T47D (cell line): ENCODE measurements around the gene ING2.
"Not testable (repeated sequence)": the region's sequence is repeated elsewhere in the genome, so short reads cannot be mapped to it uniquely, and the experiment has no call there.

Experiments used
- DNase-seq, 2 experiments: peaks; one replicate each; pipeline versions ENCODE4 v3.0.0 to v3.0.0-alpha.2; 2011 to 2012; ENCODE audit warnings: low read depth in 1 of 2, low spot score in 1 of 2
- JUND ChIP-seq: IDR thresholded peaks from 2 replicates; pipeline ENCODE4 v1.6.1; 2012; ENCODE audit warnings: low read depth
- in situ Hi-C: cut with HindIII; loops from 2 replicates; pipeline ENCODE4 v1.10.0; 2016; ENCODE audit warnings: low sequenced_read_pairs, low pct_unique_long_range_greater_than_20kb

Gene ING2, protein sequence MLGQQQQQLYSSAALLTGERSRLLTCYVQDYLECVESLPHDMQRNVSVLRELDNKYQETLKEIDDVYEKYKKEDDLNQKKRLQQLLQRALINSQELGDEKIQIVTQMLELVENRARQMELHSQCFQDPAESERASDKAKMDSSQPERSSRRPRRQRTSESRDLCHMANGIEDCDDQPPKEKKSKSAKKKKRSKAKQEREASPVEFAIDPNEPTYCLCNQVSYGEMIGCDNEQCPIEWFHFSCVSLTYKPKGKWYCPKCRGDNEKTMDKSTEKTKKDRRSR

DNA sequence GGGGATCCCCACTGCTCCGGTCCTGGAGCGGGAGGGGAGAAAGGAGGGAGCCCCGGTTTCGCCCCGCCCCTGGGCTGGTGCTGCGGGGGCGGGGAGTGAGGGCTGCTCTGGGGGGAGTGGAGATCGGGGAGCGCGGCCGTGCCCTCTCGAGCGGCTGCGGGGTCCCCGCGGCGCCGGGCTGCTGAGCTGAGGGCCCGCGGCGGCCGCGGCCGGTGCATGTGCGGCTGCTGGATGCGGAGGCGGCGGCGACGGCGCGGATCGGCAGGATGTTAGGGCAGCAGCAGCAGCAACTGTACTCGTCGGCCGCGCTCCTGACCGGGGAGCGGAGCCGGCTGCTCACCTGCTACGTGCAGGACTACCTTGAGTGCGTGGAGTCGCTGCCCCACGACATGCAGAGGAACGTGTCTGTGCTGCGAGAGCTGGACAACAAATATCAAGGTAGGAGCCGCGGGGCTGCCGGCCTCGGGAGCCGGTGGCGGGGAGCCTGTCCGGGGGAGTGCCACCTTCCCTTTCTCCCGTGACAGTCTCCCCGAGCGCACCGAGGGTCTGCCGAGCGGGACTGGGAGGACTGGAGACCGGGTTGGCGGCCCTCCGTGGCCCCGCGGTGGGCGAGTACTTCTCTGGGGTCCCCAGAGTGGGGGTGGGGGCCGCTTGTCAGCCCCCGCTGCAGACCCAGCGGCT lies at the start of gene ING2:
ING2 (plus strand) TSS at position 129 of the 681 bp plus-strand sequence; CDS start at position 267, 138 bp downstream.
- DNase-seq, result peak; percentile 54 to 57
- in situ Hi-C loops, result no loop called here
- no peak for TF ChIP-seq JUND

DNA sequence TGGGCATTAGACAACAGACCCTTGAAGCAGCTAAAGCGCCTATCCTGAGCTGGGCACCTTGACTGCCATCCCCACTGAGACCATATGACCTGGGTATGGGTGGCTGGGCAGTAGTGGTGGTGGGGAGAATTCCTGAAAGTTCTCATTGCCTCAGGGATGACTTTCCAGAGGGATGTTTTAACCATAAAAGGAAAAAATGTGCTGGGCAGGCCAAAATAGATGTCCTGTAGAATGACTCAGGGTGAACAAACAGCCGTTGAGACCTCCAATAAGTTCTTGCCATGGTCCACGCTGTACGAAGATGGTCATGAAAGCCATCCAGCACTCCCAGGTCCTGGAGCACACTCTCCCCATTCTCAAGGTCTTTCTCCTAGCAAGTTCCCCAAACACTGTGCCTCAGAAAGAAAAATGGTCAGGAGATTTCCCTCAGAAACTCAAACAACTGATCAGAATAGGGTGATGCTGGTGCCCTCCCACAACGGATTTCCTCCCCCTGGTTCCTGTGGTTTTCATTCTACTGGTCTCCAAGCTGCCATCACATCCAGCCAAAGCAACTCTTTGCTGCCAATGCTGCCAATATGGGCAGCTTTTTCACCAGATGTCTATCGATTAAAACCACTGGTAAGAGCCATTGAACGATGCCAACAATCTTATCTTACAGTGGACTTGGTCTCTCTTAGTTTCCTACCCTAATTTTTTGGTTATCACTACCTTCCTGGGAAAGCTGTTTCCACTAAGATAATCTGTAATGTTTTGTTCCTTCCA lies 49.2 kb upstream of the ING2 start:
- in situ Hi-C loops, result no loop called here
- TF ChIP-seq JUND, result no peak
- no peak for DNase-seq

DNA sequence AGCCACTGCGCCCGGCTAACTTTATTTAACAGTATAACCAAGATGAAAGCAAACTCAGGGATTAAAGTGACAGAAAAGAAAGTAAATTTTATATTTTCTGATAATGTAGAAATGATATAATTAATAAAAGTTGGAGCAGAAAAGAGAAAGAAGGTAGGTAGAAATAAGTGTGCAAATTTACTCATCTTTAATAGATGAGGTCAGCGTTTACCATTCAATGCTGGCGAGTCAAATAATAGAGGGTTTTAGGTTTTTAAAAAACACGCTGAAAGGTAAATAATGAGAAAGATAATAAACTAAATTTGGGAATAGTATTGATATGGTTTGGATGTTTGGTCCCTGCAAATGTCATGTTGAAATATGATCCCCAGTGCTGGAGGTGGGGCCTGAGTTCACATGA lies 46.9 kb upstream of the ING2 start:
- no peak for TF ChIP-seq JUND
- DNase-seq, result no peak
- in situ Hi-C loops, result no loop called here

DNA sequence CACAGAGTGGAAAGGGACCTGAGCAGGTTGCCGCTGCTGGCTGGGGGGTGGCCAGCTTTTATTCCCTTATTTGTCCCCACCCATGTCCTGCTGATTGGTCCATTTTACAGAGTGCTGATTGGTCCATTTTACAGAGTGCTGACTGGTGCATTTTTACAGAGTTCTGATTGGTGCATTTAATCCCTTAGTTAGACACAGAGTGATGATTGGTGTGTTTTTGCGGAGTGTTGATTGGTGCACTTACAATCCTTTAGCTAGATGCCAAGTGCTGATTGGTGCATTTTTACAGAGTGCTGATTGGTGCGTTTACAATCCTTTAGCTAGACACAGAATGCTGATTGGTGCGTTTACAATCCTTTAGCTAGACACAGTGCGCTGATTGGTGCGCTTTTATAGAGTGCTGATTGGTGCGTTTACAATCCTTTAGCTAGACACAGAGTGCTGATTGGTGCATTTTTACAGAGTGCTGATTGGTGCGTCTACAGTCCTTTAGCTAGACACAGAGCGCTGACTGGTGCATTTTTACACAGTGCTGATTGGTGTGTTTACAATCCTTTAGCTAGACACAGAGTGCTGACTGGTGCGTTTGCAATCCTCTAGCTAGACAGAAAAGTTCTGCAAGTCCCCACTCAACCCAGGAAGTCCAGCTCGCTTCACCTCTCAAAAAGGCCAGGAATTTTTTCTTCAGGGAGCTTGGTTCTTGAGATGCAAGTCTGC lies 40.8 kb upstream of the ING2 start:
- in situ Hi-C loops, DNase-seq: not testable (repeated sequence)

DNA sequence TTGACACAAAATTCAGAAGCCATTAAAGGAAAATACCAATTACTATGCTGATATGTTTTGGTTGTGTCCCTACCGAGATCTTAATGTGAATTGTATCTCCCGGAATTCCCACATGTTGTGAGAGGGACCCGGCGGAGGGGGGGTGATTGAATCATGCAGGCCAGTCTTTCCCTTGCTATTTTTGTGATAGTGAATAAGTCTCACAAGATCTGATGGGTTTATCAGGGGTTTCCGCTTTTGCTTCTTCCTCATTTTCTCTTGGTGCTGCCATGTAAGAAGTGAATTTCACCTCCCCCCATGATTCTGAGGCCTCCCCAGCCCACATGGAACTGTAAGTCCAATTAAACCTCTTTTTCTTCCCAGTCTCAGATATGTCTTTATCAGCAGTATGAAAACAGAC lies 39.0 kb upstream of the ING2 start:
- DNase-seq, in situ Hi-C loops: not testable (repeated sequence)

DNA sequence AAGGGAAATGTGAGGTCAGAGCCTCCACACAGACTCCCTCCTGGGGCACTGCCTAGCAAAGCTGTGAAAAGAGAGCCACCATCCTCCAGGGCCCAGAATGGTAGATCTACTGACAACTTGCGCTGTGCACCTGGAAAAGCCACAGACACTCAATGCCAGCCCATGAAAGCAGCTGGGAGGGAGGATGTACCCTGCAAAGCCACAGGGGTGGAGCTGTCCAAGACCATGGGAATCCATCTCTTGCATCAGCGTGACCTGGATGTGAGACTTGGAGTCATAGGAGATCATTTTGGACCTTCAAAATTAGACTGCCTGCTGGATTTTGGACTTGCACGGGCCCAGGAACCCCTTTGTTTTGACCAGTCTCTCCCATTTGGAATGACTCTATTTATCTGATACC lies 37.6 kb upstream of the ING2 start:
- in situ Hi-C loops, result no loop called here
- TF ChIP-seq JUND, result no peak
- DNase-seq, result no peak

DNA sequence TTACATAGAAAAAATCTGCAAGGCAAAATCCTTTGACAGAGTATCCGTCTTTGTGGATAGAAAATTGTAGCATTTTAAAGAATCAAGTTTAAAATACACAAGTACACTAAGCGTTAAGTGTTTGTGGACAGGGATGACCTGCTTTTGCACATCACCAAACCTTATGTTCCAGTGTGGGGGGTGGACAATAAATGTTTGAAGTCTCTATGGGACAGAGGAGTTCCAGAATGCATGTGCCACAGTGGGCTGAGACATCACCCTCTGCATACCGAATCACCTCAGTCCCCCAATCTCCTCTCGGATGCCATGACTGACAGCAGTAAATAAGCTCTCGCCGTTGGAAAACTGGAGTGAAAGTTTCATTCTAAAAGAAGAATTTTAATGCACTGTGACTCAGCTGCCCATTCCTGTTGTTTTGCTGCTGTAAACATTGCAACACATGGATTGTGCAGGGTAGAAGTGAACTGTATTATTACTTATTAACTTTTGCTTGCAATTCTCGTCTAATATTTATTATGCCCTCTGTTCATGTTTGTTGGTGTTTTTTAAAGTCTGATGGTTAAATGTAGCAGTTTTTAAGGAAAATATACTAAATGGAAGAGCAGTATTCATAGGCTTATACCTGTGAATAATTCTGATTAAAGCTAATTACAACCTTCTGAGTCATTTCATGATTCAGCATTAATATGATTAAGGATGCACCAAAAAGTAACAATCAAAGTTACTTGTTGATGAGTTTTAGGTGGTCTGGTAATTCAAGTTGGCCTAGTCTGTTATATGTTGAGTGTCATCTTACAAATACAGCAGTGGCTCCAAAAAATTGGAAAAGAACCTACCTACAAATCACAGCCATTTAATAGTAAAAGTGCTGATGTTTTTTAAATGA lies 36.4 kb upstream of the ING2 start:
- DNase-seq, result no peak
- in situ Hi-C loops, result no loop called here
- TF ChIP-seq JUND, result no peak

DNA sequence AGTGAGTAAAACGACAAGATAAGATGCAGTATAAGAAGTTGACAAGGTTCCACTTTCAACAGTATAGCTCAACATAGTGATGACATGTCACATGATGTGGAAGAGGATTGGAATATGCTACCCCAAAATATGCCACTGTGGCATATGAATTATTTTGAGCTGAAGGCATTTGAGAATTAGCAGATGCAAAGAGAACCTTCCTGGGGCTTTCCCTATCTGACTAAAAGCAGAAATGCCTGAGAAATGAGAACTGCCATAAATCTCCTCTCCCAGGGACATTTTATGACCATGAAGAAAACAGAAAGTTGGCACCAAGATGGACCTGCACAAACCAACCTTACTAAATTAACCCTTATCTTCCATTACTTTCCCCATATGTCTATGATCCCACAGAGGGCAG lies 35.6 kb upstream of the ING2 start:
- TF ChIP-seq JUND, result no peak
- in situ Hi-C loops, result no loop called here
- no peak for DNase-seq

DNA sequence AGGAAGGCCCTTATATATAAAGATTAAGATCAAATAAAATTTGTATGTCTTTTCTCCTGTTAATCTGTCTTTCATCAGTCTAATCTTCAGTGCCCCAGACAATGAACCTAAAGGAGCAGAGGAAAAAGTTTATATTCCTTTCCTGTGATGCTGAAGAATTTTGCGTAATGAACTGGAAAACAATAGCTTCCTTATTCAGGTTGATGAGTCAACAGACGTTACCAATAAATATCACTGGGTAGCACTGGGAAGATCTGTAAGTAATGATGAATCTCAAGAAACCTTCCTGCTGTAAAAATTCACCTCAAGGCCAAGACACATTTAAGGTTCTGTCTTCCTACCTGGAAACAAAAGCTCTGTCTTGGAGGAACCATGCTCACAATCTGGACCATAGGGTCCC lies 34.9 kb upstream of the ING2 start:
- DNase-seq, result no peak
- in situ Hi-C loops, result no loop called here
- no peak for TF ChIP-seq JUND

DNA sequence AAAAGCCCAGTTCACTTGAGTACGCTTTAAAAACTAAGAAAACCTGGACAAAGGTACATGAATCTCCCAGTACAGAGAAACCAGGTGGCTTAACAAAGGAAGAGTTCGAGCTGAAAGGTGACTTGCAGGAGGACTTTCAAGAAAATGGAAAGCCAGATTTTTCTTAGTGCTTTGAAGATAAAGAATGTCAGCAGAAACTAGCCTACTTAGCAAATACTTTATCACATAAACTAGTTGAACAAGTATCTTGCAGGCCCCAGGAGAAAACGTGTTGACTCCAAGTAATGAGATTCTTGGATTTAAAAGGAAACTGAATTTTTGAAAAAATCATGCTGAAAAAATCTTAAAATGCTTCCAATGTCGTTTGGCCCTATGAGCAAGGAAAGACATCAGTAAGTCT lies 34.0 kb upstream of the ING2 start:
- DNase-seq, result no peak
- no peak for TF ChIP-seq JUND
- in situ Hi-C loops, result no loop called here

DNA sequence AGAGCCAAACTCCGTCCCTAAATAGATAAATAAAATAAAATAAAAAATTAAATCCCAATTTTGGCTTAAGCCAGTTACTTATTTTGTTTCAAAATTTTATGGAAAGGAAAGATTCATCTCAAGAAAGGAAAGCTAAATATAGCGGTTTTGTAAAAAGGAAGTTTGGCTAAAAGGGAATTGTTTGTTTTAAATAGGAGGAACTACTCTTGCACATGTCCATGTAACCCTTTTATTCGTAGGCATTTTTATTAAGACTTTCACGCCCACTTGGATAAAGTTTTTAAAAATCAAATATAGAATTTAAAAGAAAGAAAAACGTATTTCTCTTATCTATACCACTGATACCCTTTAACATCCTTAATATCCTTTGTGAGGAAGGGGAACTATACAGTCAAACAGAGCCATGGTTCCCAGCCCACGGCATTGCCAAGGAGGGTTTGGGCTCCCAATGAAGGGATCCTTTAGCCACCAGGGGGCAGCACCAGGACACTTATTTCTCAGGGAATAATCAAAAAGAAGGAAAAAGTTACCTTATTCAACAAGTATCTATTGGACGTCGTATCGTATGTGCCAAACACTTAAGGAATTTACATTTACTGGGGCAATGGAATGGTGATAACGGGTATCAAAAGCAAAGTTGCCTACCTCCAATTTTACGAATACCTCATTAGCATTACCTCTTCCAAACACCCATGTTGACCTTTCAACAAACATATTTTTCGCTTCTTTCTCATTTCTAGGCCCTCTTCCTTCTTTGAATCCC lies 32.7 kb upstream of the ING2 start:
- in situ Hi-C loops, result no loop called here
- peak; percentile 38 to 73 for DNase-seq
- TF ChIP-seq JUND, result no peak
